A549 (cell line): ENCODE results near the gene CENPE.

Experiments
- CHD2 ChIP-seq: fragments of 150-350 bp; IDR thresholded peaks from 2 replicates; pipeline ENCODE4 v1.6.1; 2014; ENCODE audit warnings: low read length; ENCODE audit not compliant: partially characterized antibody
- CTCF ChIP-seq: fragments of >200 bp; sonication (Bioruptor Twin); formaldehyde crosslinking; IDR thresholded peaks from 3 replicates; pipeline ENCODE4 v1.5.1; 2016
- GATA3 ChIP-seq: IDR thresholded peaks from 2 replicates; pipeline ENCODE4 v1.6.1; 2012; ENCODE audit warnings: borderline replicate concordance
- HDAC2 ChIP-seq: fragments of 200-600 bp; sonication (generic); IDR thresholded peaks from 2 replicates; pipeline ENCODE4 v1.6.1; 2016
- POLR2A ChIP-seq: IDR thresholded peaks from 2 replicates; pipeline ENCODE4 v1.6.1; 2012; ENCODE audit warnings: mild to moderate bottlenecking, low read length
- TFCP2L1 ChIP-seq: fragments of 250-450 bp; sonication (Bioruptor Pico); IDR thresholded peaks from 2 replicates; pipeline ENCODE4 v1.5.0; 2021; ENCODE audit warnings: mild to moderate bottlenecking
- TF ChIP-seq, protein P1 (sequence below): IDR thresholded peaks from 2 replicates; pipeline ENCODE4 v1.6.1; 2012

GRCh38 chr4:103099691-103100392, 98.3 kb downstream of the CENPE start, which contains the start of gene BDH2:
- no peak for TF ChIP-seq HDAC2
- TF ChIP-seq POLR2A = no peak
- peak; percentile 61 for TF ChIP-seq CTCF
- TF ChIP-seq TFCP2L1 (CRISPR knock-in tag) = no peak
- no peak for TF ChIP-seq CHD2
- TF ChIP-seq, protein P1, sequence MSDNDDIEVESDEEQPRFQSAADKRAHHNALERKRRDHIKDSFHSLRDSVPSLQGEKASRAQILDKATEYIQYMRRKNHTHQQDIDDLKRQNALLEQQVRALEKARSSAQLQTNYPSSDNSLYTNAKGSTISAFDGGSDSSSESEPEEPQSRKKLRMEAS = no peak
- no peak for TF ChIP-seq GATA3
